Esophagus (tissue), 2 donors: ENCODE data around the gene CLNK. TPM values are rescaled to one million over a fixed set of nuclear protein-coding genes. Genes with fewer than 3 reads are reported as not detected.

Experiments
- H3K27ac ChIP-seq, 2 donors: one replicate each; pipeline ENCODE4 v1.5.1; 2013; ENCODE audit warnings: low read depth in 2 of 2, mild to moderate bottlenecking in 2 of 2, inconsistent platforms in 1 of 2, low read length in 1 of 2, moderate library complexity in 1 of 2
- H3K27me3 ChIP-seq, 2 donors: one replicate each; pipeline ENCODE4 v1.6.1; 2013; ENCODE audit warnings: low read length in 2 of 2, control low read depth in 1 of 2, mild to moderate bottlenecking in 1 of 2; ENCODE audit not compliant: insufficient read depth in 2 of 2, control insufficient read depth in 1 of 2
- H3K36me3 ChIP-seq, 2 donors: one replicate each; pipeline ENCODE4 v1.6.1; 2013; ENCODE audit warnings: low read length in 1 of 2; ENCODE audit not compliant: control insufficient read depth in 2 of 2, insufficient read depth in 2 of 2
- H3K4me1 ChIP-seq, 2 donors: one replicate each; pipeline ENCODE4 v1.6.1; 2013; ENCODE audit warnings: low read length in 1 of 2; ENCODE audit not compliant: control insufficient read depth in 2 of 2, insufficient read depth in 2 of 2
- H3K4me3 ChIP-seq, 2 donors: one replicate each; pipeline ENCODE4 v1.5.1; 2013; ENCODE audit warnings: low read length in 2 of 2, mild to moderate bottlenecking in 2 of 2, low read depth in 1 of 2, moderate library complexity in 1 of 2
- H3K9me3 ChIP-seq, 2 donors: one replicate each; pipeline ENCODE4 v1.6.1; 2013; ENCODE audit warnings: mild to moderate bottlenecking in 2 of 2, low read depth in 1 of 2, low read length in 1 of 2, moderate library complexity in 1 of 2; ENCODE audit not compliant: control insufficient read depth in 2 of 2, insufficient read depth in 1 of 2
- WGBS, 2 donors: extraction: QIAGEN DNeasy Blood & Tissue Kit; methylation state at CpG; one replicate each; pipeline ENCODE4 v1.1.7; 2013; 5-methylcytosine and 5-hydroxymethylcytosine counted together
- polyA plus RNA-seq, 2 donors: library from polyadenylated mRNA; stranded (reverse); fragments of 200-250 nt; gene quantifications; one replicate each; pipeline ENCODE4 v1.2.3, GENCODE V29; 2013
- donor health status: healthy with polysubstance abuse.
- donor health status: Bipolar disorder and iron deficiency.

Gene CLNK
- polyA plus RNA-seq, 2 donors = 0.05 TPM; not detected in 1

DNA sequence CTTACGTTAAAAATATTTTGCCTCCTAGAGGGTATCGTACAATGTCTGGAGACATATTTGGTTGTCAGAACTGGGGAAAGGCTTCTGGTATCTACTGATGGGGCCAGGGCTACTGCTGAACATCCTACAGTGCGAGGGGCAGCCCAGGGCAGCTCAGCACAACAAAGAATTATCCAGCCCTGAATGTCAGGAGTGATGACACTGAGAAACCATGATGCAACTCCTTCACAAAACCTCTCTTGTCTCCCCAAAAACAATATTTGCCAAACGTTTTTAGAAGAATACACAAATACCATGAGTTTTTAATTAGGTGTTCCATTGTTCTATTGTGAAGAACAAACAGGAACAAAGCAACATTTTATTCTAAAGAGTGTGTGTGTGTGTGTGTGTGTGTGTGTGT, 43.4 kb upstream of the CLNK start:
- H3K4me1 ChIP-seq = no peaks in the 10 kb centered on the region
- no peak overlapping the region for H3K27ac ChIP-seq
- 67 to 79% methylated on average over 4 of the region's 4 CpGs for WGBS, 2 donors
- H3K9me3 ChIP-seq = no peaks in the 10 kb centered on the region
- no peaks in the 10 kb centered on the region for H3K36me3 ChIP-seq
- H3K27me3 ChIP-seq = no peaks in the 10 kb centered on the region
- H3K4me3 ChIP-seq = no peak overlapping the region

DNA sequence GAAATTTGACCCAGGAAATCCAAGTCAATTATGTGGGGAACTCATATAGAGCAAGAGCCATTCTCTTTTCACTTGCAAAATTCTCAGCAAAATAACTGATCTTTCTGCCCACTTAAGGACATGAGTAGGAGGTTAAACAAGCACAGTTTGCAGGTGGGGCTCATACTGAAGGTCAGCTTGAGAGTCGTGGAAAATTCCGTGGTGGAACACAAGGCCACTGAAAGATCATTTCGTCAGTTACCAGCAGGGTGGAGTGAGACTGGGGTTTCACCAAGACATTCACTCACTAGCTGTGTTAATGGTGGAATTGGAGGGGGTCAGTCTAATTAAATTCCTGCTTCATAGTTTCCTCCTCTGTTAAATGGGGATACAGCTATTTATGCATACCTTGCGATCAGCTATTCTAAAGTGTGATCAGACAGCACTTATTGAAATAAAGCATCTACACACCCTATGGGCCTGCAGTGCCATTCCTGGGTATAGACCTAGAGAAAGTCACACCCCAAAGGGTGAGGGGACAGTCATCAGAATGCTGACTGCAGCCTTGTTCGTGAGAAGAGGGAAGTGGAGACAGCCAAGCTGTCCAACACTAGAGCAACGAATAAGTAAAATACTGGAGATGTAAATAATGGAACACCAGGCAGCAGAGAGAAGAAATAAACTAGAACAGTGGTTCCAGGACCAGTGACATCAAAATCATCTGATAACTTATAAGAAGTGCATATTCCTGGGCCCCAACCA, 42.7 kb upstream of the CLNK start:
- WGBS, 2 donors = 59 to 63% methylated on average over 6 of the region's 6 CpGs
- Histone ChIP-seq H3K27ac (no peak overlapping the region), H3K27me3 (no peaks in the 10 kb centered on the region), H3K9me3 (no peaks in the 10 kb centered on the region), H3K4me3 (no peak overlapping the region), H3K4me1 (no peaks in the 10 kb centered on the region), H3K36me3 (no peaks in the 10 kb centered on the region)

DNA sequence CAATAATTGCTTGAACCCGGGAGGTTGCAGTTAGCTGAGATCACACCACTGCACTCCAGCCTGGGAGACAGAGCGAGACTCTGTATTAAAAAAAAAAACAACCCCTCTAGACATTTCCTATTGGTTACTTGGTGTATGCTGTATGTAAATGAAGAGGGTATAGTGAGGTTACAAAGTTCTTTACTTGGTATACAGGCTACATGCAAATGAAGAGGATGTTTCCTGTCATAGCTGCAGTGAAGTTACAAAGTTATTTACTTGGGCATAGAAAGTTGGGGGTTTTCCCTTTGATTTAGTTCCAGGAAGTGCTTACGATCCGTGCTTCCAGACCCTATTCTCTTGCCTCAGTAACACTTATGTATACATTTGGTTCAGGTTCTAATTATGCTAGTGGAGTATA, 38.4 kb upstream of the CLNK start:
- H3K27ac ChIP-seq = no peak overlapping the region
- WGBS, 2 donors = 45 to 55% methylated on average over 4 of the region's 4 CpGs

DNA sequence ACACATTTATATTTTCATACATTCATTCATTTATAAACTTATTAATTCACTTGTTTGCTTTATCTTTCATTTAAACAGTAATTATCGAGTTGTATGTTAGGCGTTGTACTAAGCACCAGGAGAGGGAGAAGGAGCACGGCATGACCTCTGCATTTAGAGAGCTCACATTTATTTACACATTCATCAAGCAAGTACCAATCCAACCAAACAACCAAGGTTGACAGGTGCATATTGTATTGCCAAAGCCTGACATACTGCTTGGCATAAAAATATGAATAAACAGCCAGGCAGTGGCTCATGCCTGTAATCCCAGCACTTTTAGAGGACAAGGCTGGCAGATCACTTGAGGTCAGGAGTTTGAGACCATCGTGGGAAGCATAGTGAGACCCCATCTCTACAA, 37.0 kb upstream of the CLNK start:
- no peak overlapping the region for H3K4me3 ChIP-seq
- no peaks in the 10 kb centered on the region for H3K36me3 ChIP-seq
- no peaks in the 10 kb centered on the region for H3K9me3 ChIP-seq
- H3K4me1 ChIP-seq = no peaks in the 10 kb centered on the region
- no peaks in the 10 kb centered on the region for H3K27me3 ChIP-seq
- 69 to 77% methylated on average over 4 of the region's 4 CpGs for WGBS, 2 donors
- H3K27ac ChIP-seq = no peak overlapping the region

More for the DNA sequence above, 38.4 kb upstream of the CLNK start:
- Histone ChIP-seq H3K27me3 (no peaks in the 10 kb centered on the region), H3K4me3 (no peak overlapping the region), H3K4me1 (no peaks in the 10 kb centered on the region), H3K36me3 (no peaks in the 10 kb centered on the region), H3K9me3 (no peaks in the 10 kb centered on the region)

DNA sequence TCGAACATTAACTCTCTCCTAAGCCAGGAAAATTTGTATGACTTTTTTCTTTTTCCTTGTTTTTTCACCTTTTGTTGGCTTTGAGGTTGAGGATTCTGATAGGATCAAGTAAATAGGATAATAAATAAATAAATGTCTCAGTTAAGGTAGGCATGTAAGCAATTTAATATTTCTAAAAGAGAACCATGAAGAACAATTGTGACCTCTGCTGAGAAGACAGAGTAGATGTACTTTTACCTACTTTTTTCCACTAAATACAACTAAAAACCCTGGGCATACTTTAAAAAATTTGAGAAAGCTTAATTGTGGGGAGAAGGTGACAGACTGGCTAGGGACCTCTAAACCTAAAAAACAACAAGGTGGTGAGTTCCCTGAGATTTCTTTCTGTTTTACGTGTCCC, 31.6 kb upstream of the CLNK start:
- 87 to 88% methylated on average over 2 of the region's 2 CpGs for WGBS, 2 donors
- Histone ChIP-seq H3K9me3 (no peaks in the 10 kb centered on the region), H3K36me3 (no peaks in the 10 kb centered on the region)

DNA sequence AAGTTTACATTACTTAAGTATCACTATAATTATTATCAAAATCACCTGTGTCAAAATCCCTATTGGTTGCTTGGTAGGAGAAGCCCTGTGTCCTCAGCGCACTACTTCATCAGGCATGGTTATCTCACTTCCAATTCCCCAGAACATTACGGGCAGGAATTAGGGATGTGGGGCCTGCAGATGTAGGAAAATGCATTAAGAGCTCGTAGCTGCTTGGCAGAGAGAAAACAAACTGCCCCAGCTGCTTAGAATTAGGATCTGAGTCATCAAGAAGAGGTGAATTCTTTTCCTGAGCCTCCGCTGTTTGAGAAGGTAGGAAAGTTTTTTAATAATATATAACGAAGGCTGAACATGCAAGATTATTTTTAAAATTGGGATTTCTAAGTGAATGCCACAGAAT, 31.1 kb upstream of the CLNK start:
- Histone ChIP-seq H3K27ac (no peak overlapping the region), H3K36me3 (no peaks in the 10 kb centered on the region), H3K9me3 (no peaks in the 10 kb centered on the region), H3K4me1 (no peaks in the 10 kb centered on the region), H3K4me3 (no peak overlapping the region), H3K27me3 (no peaks in the 10 kb centered on the region)
- WGBS, 2 donors = 34 to 41% methylated on average over 5 of the region's 5 CpGs

More for the DNA sequence above, 31.6 kb upstream of the CLNK start:
- no peaks in the 10 kb centered on the region for H3K4me1 ChIP-seq
- H3K27ac ChIP-seq = no peak overlapping the region
- no peak overlapping the region for H3K4me3 ChIP-seq
- no peaks in the 10 kb centered on the region for H3K27me3 ChIP-seq

DNA sequence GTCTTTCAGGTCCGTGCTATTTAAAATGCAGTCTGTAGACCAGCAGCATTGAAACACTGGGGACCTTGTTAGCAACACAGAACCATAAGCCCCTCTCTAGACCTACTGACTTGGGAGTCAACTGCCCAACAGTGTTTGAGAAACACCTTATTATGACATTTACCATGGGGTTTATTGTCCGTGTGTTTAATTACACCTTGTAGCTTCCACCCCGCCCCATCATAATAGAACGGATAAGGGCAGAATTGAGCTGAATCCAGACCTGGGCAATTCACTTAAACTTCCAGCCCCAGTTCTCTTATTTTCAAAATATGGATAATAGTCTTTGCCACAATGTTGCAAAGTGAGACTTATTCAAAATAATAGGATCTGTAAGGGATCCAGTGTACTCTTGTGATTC, 30.6 kb upstream of the CLNK start:
- Histone ChIP-seq H3K27me3 (no peaks in the 10 kb centered on the region), H3K4me1 (no peaks in the 10 kb centered on the region), H3K27ac (no peak overlapping the region), H3K36me3 (no peaks in the 10 kb centered on the region), H3K4me3 (no peak overlapping the region), H3K9me3 (no peaks in the 10 kb centered on the region)
- 62 to 86% methylated on average over 4 of the region's 4 CpGs for WGBS, 2 donors

DNA sequence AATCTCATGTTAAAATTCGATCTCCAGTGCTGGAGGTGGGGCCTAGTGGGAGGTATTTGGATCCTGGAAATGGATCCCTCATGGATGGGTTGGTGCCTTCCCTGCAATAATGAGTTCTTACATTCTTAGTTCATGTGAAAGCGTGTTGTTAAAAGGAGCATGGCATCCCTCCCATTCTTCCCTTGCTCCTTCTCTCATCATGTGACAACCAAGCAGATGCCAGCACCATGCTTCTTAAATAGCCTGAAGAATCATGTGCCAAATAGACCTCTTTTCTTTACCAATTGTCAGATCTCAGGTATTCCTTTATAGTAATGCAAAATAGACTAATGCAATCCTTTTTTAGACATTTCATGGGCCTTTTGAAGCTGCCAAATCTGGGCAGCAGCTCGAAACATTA, 29.0 kb upstream of the CLNK start:
- 59 to 62% methylated on average over 3 of the region's 3 CpGs for WGBS, 2 donors
- no peaks in the 10 kb centered on the region for H3K4me1 ChIP-seq
- H3K27ac ChIP-seq = no peak overlapping the region
- H3K4me3 ChIP-seq = no peak overlapping the region
- no peaks in the 10 kb centered on the region for H3K9me3 ChIP-seq
- no peaks in the 10 kb centered on the region for H3K36me3 ChIP-seq
- H3K27me3 ChIP-seq = no peaks in the 10 kb centered on the region

DNA sequence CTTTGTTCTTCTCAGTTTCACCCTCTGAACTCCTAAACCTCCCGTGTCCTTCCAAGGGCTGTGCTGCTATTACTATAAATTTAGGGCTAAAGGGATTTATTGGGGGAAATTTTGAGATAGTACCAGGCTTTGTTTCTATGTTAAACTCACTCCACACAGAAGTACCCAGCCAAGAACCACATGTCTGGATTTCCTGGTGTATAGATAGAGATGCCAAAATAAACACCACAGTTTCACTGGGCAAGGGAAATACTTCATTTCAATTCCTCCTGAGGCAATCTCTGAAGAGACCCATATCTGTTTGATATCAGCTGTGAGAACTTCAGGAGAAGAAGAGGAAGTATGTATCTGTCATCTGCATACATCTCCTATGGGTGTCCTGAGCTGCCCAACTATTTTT, 21.7 kb upstream of the CLNK start:
- no peaks in the 10 kb centered on the region for H3K4me1 ChIP-seq
- H3K4me3 ChIP-seq = no peak overlapping the region
- WGBS, 2 donors = 10 to 36% methylated on average over 1 of the region's 1 CpG
- no peak overlapping the region for H3K27ac ChIP-seq
- peaks cover 0 to 2% of the 10 kb centered on the region in 2 donors for H3K9me3 ChIP-seq
- H3K36me3 ChIP-seq = no peaks in the 10 kb centered on the region
- H3K27me3 ChIP-seq = no peaks in the 10 kb centered on the region

DNA sequence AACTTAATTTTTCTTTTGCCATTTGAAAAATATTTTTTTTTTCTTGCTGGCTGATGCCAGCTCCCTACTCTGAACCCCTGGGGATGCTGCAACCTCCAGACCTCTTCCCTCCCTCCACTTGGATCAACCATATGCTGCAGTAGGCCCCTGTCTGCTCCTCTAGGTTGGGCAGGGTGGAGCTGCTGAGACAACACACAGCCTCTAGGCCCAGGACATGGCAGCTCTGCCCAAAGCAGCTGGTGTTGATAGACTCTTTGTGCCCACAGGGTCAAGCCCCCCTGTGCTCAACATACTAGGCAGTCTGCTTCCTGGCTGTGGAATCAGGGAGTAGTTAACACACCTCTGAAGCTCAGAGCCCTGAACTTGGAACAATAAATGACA, 19.9 kb upstream of the CLNK start:
- Histone ChIP-seq H3K9me3 (peaks cover 0 to 2% of the 10 kb centered on the region in 2 donors), H3K27me3 (no peaks in the 10 kb centered on the region), H3K36me3 (no peaks in the 10 kb centered on the region), H3K4me3 (no peak overlapping the region), H3K4me1 (no peaks in the 10 kb centered on the region), H3K27ac (no peak overlapping the region)
